Kidney glomerular epithelial cell (primary cell): ENCODE results near the gene SERPINB7.

Experiments
- DNase-seq: peaks from one replicate; lab custom pipeline; 2025; lab: John Stamatoyannopoulos, UW

Gene SERPINB7

DNA sequence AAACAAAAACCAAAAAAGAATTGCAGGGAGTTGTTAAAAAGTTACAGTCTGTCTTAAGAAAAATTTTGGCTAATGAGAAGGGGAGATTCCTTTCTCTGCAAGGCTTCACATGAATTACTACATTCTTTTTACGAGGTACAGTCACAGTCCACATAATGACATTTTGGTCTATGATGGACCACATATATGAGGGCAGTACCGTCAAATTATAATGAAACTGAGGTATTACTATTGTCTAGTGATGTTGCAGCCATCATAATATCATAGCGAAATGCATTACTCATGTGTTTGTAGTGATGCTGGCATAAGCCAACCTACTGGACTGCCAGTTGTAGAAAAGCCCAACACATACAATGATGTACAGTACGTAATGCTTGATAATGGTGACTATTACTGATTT is 12.5 kb downstream of the SERPINB7 start:
- no peak for DNase-seq

DNA sequence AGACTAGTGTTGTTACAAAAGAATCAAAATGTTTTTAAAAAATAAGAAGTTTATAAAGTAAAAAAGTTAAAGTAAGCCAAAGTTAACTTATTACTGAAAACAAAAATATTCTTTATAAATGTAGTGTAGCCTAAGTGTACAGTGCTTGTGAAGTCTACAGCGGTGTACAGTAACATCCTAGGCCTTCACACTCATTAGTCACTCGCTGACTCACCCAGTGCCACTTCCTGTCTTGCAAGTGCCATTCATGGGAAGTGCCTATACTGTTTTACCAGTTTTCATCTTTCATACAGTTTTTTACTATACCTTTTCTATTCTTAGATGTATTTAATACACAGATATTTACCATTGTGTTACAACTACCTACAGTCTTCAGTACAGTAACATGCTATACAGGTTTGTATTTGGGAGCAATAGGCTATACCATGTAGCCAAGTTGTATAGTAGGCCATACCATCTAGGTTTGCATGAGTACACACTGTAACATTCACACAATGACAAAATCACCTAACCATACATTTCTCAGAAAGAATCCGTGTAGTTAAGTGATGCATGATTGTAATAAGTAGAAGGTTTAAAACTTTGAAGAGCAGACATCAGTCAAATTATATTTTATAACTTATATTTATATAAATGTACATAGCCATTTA is 13.4 kb downstream of the SERPINB7 start:
- peak; percentile 69 for DNase-seq

DNA sequence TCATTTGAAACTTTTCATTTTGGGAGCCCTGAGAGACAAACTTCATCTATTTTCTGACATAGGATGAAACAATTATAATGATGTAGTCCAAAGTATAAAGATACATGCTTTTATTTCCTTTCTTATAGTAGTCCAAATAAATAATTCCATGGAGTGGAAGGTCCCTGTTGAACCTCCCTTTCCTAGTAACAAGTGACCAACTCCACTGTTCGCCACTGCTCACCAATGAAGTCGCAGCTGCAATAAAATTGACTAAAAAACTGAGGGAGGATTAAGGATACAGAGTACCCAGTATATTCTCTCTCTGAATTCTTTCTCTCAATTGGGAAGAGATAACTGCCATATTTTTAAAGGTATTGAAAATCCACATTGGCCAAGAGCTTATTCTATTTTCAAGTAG is 14.1 kb downstream of the SERPINB7 start:
- DNase-seq, result no peak

DNA sequence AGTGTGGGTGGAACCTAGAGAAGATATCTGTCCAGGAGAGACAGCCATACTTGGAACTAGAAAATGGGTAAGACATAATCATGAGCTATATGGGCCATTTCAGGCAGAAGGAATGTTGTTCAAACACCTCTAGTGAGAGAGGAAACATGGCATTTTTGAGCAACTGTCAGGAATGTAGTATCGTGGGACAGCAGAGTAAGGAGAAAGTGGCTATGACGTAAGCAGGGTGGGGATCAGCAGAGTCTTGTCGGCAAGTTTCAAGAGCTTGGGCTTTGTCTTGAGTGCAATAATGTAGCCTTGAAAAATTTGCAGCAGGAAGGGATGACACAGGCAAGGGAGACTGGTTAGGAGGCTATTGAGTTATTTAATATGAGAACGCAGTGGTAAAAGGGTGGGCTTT is 20.4 kb downstream of the SERPINB7 start:
- no peak for DNase-seq

DNA sequence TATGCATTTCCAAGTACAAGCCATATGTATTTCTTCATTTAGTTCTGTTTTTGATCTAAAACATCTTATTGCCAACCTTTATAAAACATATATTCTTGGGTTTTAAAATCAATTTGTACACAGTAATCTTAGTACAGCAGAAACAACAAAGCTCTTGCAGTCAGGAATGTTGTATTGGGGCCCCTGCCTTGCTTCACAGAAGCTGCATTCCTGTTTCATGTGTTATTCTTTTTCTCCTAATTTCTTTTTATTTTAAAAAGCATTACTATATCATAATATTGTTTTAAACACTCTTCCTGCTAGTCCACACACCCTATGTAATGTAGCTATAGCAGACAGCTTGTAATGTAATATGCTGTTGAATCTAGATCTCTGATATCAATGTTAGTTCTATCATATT is 24.0 kb downstream of the SERPINB7 start:
- no peak for DNase-seq

DNA sequence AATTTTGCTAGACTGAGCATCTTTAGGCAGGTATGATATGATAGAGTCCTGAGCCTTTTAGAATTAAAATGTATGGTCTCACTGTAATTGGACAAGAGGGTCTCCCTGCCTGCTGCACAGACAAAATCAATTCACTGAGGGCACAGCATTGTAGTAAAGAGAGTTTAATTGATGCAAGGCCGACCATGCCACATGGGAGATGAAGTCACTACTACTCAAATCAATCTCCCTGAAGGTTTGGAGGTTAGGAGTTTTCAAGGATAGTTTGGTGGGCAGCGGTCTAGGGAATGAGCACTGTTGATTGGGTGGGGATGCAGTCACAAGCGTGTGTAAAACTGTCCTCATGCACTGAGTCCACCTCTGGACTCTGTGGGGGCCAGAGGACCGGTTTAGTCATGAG is 26.1 kb downstream of the SERPINB7 start:
- no peak for DNase-seq

DNA sequence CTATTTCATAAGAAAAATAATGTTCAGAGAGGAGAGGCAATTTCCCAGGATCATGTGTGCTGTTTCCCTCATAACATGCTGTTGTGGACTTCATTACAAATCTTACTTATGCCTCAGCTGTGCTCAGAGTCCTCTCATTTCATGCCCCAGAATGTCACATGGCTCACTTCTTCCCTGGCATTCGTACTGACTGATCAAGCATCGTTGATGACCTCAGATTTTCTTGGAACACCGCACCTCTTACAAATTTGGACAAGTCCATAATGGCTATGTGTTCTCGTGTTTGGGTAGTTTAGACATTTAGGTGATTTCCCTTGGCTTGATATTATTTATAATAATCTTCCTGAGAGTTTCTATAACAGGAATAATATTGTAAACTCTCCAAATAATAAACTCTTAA is 32.9 kb downstream of the SERPINB7 start:
- no peak for DNase-seq

DNA sequence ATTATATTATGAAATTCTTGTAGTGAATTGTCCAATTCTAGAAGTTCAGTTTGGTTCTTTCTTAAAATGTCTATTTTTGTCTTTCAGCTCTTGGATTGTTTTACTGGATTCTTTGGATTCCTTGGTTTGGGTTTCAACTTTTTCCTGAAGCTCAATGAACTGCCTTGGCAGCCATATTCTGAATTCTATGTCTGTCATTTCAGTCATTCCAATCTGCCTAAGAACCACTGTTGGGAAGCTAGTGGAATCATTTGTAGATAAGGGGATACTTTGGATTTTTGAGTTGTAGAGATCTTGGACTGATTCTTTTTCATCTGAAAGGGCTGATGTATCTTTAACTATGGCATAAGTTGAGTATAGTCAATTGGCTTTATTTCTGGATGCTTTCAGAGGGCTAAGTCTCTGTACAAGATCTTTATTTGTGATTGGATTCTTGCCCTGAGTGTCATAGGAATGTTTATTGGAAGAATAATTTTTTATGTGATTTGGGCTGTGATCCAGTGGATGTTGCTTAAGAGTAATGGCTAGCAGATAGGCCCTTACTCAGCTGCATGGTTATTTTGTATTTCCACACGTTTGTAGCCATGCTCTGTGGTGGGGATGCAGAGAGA is 42.3 kb downstream of the SERPINB7 start:
- DNase-seq, result no peak

DNA sequence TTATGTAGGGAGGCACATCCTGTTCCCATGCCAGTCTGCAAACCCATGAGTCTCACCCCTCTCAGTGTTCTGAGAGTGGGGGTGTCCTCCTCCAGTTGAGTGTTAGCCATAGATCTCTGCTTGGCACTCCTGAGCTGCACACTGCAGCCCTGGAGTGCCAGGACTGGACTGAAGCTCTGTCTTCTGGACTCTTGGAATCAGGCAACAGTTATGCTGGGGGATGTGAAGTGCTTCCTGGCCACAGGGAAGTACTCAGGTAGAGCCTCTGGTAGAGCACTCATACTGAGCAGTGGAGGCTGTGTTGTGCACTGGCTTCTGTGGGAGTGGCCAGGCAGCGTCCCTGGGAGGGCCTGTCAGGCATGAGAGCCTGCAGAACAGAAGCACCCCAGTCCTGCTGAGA is 43.0 kb downstream of the SERPINB7 start:
- no peak for DNase-seq

DNA sequence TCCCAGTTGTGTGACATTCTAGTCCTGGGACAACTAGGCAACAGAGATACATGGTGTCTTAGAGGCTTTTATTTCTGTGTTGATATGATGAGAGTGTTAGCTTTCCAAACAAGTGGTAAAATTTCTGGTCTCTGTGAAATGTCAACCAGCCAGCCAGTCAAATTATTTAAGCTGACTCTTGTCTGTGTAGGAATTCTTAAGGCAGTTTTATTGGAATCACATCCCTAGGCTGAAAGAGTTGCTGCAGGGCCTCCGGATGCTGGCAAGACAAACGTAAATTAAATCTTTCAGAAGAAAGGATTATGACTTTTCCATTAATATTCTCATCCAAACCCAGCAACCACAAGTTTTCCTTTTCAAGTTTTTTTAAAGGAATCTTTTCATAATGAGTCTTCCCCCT is 44.6 kb downstream of the SERPINB7 start:
- no peak for DNase-seq

DNA sequence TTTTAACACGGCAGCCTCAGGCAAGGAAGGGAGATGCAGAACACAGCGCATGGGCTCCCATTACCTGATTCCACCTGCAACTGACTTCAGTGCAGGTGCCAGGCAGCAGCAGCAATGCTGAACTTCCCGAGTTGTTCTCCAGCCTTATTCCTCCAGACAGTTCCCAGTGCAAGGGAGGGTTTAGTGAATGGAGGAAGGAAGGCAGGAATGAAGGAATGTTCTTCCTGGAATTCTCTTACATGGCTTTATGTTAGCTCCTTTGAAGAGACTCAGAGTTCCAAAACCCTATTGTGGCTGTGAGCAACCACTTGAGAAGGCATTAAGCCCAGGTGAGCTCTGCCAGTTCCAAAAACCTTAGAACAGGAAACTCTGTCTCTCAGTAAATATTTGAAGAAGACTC is 45.5 kb downstream of the SERPINB7 start:
- DNase-seq, result no peak

DNA sequence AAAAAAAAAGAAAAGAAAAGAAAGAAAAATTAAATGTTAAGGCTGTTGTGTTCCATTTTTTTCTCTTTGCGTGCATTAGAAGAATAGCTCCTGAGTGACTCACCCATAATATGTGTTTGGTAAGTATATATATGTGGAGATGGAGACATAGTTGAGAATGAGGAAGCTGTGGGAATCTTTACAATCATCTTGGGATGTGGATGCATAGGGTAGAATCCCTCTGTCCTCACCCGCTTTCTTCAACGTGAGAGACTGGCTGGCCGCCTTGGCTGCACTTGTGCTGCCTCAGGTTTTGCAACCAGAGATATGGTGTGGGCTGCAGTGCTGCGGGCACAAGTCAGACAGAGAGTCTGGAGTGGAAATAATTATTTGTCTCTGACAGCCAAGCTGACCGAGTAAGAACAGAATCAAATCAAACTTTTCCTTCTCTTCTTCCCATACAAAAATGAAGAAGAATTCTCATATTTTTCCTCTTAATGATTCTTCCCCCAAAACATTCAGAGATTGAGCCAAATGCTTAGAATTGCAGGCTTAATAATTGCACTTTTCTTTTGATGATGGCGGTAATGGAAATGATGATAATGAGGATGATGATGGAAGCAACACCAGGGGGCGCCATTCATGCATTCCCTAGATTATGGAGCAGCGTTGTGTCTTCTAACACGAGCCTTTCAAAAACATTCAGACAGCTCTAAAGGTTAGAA is 48.5 kb downstream of the SERPINB7 start:
- no peak for DNase-seq

DNA sequence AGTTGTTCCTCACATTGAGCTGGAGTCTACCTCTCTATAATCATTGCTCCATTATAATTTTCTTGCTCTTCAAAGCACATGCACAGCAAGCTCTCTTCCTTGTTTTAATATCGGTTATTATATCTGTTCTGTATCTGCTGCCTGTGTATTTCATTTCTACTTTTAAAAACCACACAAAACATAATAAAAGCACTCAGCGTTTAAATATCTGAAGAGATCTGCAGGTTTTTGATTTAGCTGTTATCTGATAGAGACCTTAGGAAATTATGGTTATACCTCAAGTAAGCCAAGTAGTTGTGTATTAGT is 49.0 kb downstream of the SERPINB7 start:
- DNase-seq, result no peak

DNA sequence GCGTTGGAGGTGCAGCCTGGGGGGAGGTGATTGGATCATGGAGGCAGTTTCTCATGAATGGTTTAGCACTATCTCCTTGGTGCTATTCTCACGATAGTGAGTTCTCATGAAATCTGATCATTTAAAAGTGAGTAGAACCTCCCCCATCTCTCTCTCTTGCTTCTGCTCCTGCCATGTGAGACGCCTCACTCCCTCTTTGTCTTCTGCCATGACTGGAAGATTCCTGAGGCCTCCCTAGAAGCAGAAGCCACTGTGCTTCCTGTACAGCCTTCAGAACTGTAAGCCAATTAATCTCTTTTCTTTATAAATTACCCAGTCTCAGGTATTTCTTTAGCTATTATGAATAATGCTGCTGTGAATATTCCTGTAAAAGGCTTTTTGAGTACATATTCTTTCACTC is 52.9 kb downstream of the SERPINB7 start:
- no peak for DNase-seq

DNA sequence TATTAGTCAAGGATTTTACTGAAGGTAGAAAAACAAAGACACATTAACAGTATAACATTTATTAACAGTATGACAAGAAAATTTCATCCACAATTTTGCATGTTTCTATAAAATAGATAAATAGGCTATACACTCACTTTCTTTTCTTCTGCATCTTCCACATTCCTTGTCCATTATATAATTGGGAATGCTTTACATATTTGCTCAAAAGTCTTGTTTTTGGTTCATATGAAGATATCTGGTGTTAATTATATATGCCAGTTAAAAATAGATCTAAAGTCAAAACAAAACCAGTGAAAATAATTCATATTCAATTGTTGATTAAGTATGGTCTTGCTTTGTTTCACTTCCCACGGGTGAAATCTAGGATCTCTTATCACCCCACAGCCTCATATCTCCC is 53.4 kb downstream of the SERPINB7 start:
- no peak for DNase-seq

DNA sequence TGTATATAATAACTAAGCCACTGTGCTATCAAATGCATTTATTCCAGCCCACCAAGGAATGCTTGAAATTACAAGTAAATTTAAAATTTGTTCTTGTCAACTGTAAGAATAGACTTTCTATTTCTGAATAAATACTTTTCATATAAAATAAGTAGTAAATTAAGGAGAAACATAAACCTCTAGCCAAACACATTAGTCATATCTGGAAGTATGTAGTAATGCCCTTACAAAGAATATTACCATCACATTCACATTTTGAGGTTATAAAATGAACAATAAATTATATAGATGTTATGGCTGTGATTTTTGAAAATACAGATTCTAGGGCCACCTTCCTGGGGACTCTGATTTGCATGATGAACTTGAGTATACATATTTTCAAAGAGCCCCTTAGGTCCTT is 54.7 kb downstream of the SERPINB7 start:
- DNase-seq, result no peak

DNA sequence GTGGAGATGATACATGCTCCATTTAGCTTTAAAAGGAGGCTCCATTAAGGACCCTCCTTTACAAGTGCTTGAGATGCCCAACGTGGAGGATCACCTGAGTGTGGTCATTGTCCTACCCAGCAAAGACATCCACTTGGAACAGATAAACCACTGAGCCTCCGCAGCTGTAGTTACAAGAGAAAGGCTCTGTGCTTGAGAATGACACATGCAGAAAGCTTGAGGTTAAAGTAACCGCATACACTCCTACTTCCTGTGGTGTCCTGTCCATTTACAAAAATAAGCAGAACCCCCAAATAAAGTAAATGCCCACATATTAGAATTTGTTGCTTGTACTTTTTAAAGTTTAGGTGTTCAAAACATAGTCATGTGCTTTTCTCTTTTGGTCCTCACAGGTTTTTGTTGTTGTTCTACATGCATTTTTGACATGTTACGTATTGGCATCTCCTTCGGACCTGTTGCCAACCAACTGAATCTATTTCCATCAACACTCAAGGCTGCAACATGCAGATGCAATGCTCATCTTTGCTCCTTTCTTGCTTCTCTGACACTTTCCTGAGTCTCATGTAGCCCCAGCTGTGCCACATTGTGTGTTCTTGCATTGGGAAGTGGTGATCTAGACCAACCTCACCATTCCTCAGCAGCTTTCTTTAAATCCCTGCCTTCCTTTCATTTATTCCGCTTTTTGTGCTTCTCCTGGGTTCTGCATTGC is 56.0 kb downstream of the SERPINB7 start:
- DNase-seq, result no peak

DNA sequence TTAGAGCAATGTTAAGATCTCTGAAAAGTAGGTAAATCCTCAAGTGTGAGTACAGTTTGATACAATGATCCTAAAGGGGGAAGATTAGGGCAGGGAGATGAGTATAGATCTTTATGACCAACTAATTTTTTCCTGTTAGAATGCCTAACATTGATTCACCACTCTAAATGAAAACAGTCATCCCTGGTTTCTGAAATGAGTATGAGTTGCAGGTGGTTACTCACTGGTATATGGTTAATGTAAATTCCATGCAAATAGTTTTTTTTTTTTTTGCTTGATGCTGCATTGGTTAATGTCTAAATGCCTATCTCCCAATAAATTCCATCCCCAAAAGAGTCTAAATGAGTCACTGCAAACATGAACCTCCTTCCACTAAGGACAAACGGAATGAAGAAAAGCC is 57.3 kb downstream of the SERPINB7 start:
- no peak for DNase-seq

DNA sequence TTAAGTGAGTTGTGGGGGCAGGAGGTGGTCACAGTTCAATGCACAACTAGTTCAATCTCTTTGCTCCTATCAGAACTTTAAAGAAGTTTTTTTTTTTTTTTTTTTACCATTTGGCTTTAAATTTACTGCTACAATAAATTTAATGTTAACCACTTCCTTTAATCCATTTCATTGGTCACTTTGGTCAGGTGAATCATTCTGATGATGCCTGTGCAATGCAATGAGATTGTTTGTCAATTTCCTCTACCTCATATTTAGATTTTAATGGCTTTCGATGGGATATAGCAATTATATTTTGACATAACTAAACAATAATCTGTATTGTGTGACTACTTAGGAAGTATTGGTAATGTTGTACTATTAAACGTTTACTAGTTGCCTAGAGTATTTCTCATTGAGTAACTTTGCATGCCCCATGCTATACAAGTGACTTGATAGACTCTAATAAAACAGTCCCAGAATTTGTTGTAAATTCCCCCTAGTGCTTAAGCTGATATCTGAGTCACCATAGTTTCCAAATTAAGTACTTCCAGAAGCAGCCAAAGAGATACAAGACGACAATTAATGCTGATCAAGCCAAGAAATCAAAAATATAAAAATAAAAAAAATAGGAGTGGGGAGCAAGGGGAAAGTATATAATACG is 59.4 kb downstream of the SERPINB7 start:
- no peak for DNase-seq

DNA sequence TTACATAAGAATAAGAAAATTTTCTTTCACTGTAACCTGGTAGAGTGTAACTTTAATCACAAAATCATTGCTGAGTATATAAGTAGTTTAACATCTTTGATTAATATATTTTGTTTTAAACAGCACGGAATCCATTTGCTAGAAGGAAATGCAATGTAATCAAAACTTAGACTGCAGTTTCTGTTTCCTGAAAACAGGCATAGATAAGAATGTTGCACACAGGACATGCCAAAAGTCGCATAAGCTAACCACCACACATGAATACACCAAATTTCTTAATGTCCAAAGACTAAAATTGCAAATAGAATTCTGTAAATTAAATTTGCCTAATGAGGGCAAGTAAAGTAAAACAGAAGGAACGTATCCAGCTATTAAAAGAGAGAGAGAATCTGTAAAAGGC is 61.2 kb downstream of the SERPINB7 start:
- no peak for DNase-seq

DNA sequence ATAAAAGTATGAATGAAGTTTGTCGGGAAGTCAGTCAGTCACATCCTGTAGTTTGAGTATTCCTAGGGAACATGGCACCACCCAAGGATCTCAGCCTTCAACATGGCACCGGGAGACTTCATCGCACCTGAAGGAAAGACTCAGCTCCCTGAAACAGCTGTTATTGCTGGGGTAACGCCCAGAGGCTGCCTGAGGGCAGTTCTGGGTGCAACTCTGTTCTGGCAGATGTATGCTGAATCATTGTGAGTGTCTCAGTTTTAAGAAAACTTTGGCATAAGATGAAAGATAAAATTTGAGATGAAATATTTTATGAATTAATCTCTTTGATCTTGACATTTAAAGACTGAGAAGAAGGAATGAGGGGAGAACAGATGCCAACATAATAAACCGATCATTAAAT is 62.4 kb downstream of the SERPINB7 start:
- no peak for DNase-seq

DNA sequence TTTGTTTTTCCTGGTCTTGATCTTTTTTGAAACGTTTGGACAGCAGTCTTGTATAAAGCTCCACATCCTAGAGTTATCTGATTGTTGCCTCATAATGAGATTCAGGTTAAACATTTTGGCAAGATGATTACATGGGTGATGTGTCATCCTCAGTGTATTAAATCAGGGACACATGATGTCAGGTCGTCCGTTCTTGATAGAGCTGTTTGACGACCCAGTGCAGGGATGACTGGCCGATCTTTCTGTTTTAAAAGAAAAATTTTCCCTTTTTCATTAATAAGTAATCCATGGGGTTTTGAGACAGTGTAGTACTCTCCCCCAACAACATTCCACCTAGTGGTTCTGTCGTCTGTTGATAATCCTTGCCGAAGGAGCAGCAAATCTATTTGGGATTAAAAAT is 67.8 kb downstream of the SERPINB7 start:
- DNase-seq, result no peak

DNA sequence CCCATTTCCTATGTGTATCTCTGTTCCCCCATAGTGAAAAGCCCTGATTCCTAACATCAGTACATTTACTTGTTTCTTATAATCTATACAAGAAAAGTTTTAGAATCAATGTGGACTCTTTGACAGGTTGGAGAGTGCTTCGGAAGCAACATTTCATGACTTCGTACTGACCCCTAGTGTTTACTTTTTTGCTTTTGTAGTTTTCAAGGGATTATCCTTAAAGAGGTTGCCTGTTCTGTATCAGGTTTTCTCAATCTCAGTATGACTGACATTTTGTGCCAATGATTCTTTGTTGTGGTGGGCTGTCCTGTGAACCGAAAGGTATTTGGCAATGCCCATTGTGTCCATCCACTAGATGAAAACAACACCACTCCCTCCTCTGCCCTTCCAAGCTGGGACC is 69.0 kb downstream of the SERPINB7 start:
- no peak for DNase-seq
